GM18873 (cell line): ENCODE data around the gene C6.

Source experiments
- ATAC-seq: cut with Tn5 transposase; IDR thresholded peaks from one replicate; pipeline ENCODE4 v1.9.1; 2021; ENCODE audit warnings: mild to moderate bottlenecking, moderate library complexity, moderate number of reproducible peaks; ENCODE audit not compliant: unreplicated experiment, low FRiP score

Gene C6

GRCh38 chr5:41143131-41143901 is 70.0 kb downstream of the C6 start:
- no peak for ATAC-seq

- no peak for ATAC-seq
Measured at GRCh38 chr5:41127967-41128690, 85.2 kb downstream of the C6 start.

DNA sequence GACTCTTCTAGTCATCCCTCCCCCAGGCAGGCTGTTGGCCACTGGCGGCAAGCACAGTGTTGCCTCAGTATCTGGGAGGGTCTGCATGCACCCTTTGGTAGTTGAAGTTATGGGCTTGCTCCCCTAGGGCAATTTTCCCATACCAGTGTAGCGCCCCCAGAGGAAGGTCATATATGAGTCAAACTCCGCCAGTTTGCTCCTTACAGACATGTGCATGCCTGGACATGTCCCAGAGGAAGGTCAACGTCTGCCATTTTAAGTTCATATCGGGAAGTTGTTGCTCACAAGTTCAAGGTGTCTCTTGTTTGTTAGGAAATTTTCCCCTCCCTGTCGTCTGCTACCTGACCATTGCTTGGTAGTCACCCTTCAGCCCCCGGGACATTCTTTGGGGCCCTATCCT is 90.9 kb downstream of the C6 start:
- ATAC-seq, result no peak

GRCh38 chr5:41120600-41120999 is 92.7 kb downstream of the C6 start:
- no peak for ATAC-seq

DNA sequence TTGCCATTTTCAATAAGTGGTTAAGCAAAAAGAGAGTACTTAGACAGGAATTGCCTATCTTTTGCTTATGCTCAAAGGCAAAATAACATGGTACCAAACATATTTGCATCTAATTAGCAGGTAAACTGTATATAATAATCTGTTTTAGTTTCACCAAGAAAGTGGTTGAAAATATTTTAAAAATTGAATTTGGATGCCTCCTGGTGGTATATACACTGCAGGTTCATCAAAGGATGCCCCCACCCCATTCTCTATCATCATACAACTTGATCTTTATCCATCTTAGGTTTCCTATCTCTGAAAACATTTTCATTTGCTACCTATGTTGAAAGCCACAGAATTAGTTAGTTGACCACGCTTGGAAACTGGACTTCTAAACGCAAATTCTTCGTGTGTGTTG is 95.2 kb downstream of the C6 start:
- no peak for ATAC-seq

GRCh38 chr5:41115281-41115680 is 98.1 kb downstream of the C6 start:
- no peak for ATAC-seq

DNA sequence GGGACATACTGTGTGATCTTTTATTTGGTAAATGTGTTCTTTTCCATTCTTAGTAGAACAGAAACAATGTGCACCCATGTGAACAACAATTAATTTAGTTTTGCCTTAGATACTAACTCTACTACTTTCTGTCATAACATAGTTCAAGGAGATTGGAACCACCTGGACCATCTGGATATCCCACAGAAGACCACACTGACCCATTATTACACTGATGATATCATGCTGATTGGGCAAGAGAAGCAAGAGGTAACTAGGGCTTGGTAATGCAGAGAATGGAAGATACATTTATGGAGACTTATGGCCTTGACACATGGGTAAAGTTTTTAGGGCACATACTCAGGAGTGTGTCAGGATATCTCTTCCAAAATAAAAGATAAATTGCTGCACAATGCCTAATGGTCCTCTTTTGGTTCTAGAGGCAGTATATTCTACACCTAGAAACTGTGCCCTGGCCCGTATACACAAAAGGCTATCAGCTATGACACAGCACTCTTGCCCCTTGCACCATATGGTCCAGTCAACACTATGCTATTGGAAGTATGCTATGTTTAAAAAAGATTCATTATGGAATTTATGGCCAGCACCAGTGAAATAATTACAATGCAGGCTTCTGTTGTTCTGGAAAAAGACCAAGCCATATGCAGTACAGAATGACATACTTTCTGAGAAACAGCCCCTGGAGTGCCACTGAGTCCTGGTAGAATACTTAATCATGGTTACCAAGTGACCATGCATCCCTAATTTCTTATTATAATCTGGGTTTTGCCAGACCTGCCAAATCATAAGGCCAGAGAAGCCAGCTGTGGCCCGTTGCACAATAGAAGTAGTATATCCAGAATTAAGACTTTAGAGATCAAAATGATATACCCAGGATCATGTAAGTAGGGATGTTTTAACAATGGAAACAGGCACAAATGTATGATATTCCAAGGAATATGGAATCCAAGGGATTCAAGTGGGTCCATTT is 100.6 kb downstream of the C6 start:
- ATAC-seq, result no peak

DNA sequence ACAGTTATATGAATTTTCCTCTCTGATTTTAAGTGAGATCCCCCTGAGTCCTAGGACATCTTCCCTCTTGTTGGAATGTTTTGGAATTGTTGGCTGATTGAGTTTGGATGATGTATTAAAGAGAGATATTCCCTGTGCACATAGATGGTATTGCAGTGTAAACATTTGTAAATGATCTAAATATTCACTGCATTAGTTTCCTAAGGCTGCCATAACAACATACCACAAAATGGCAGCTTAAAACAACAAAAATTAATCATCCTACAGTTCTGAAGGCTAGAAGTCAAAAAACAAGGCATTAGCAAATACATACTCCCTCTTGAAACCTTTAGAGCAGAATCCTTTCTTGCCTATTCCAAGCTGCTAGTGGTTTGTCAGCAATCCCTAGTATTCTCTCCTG is 104.1 kb downstream of the C6 start:
- no peak for ATAC-seq

- ATAC-seq, result no peak
Measured at GRCh38 chr5:41102341-41102740, 111.0 kb downstream of the C6 start.

DNA sequence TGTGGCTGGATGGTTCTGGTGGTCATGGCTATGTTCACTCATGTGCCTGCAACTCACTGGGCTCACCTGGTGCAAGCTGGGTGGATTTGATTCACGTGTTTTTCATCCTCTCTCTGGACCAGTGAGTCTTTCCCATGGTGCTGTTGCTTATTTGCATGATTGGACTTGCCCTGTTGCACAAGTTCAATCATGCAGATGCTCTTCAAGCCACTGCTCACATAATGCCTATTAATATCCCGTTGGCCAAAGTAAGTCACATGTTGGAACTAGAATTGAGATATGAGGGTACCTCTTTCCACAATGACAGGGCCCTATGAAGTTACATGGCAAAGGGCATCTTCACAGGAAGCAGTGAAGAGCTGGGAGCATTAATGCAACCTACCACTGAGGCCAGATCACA is 115.7 kb downstream of the C6 start:
- no peak for ATAC-seq

- ATAC-seq, result no peak
Measured at GRCh38 chr5:41095324-41096101, 117.8 kb downstream of the C6 start.

- no peak for ATAC-seq
Measured at GRCh38 chr5:41094871-41095270, 118.5 kb downstream of the C6 start.

DNA sequence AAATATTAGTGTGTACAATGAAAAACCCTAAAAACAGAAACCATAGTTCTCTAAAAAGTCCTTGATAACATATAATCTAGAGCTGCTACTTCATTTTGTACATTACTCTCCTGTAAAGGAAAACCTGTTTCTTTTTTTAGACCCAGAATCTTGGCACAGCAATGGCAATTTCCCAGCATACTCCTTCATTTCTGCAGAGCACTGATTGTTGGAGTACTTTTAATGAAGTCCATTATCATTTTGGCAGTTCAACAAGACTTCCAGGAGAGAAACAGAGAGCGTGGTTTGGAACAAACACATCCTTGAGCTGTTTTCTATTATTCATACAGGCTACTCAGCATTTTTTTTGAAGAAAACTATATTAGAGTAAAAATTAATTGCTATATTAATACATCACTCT is 119.5 kb downstream of the C6 start:
- ATAC-seq, result no peak
